Body of pancreas (tissue), 4 donors: ENCODE results near the gene TOX2. TPM values are rescaled to one million over a fixed set of nuclear protein-coding genes. Genes with fewer than 3 reads are reported as not detected.

ENCODE experiments used
- ATAC-seq: fragments of 150-250 bp; one replicate; pipeline ENCODE4 v1.9.1; 2016
- DNase-seq, 4 donors: peaks; one replicate each; pipeline ENCODE4 v3.0.0-alpha.2; 2019
- H3K27ac ChIP-seq, 4 donors: fragments of 200-600 bp; sonication (generic); 1 replicate in 3 of 4; 2 replicates in 1 of 4; pipeline versions ENCODE4 v1.5.1 to v1.6.1; 2016 to 2019; ENCODE audit warnings: mild to moderate bottlenecking in 1 of 4, mixed read lengths in 1 of 4, moderate library complexity in 1 of 4
- H3K27me3 ChIP-seq, 2 donors: fragments of 200-600 bp; sonication (generic); one replicate each; pipeline ENCODE4 v1.6.0; 2016; ENCODE audit warnings: mild to moderate bottlenecking in 1 of 2
- H3K36me3 ChIP-seq, 2 donors: fragments of 200-600 bp; sonication (generic); replicated peaks in 1 of 2; 2 replicates each; pipeline ENCODE4 v1.5.1; 2016; ENCODE audit warnings: low read depth in 2 of 2; ENCODE audit not compliant: insufficient read depth in 1 of 2
- H3K4me1 ChIP-seq: fragments of 200-600 bp; sonication (generic); one replicate; pipeline ENCODE4 v1.6.0; 2016
- H3K4me3 ChIP-seq, 2 donors: fragments of 200-600 bp; sonication (generic); 1 replicate in 1 of 2; 2 replicates in 1 of 2; pipeline ENCODE4 v1.5.1; 2016 to 2019
- H3K9me3 ChIP-seq, 3 donors: fragments of 200-600 bp; sonication (generic); 1 replicate in 2 of 3; 2 replicates in 1 of 3; pipeline ENCODE4 v1.5.1; 2016
- CTCF ChIP-seq, 7 experiments: fragments of 450-650 bp in 4 of 7; fragments of 200-600 bp in 3 of 7; sonication (generic) in 3 of 7; IDR thresholded peaks; one replicate each; pipeline ENCODE4 v1.5.1; 2016 to 2019; ENCODE audit warnings: antibody characterized with exemption in 7 of 7
- POLR2A ChIP-seq, 3 donors: fragments of 450-650 bp; IDR thresholded peaks; one replicate each; pipeline ENCODE4 v1.6.1; 2016; ENCODE audit warnings: antibody characterized with exemption in 3 of 3, mild to moderate bottlenecking in 2 of 3
- WGBS, 2 donors: methylation state at CpG; one replicate each; pipeline ENCODE4 v1.1.5; 2017; 5-methylcytosine and 5-hydroxymethylcytosine counted together
- intact Hi-C: fragments of 100-400 bp; cut with DNase I; formaldehyde crosslinking; loops from one replicate; pipeline ENCODE4 v1.15.1; 2023
- total RNA-seq, 2 donors: library from RNA; depleted of rRNA; stranded (reverse); fragments of >200 nt; gene quantifications; one replicate each; pipeline ENCODE4 v1.1.0, GENCODE V29; 2016

The TOX2 gene
- total RNA-seq, 2 donors from 2014 or later, result 1.8 to 2.0 TPM

GRCh38 chr20:44003609-44004008, 89.0 kb downstream of the TOX2 start:
- intact Hi-C loops, result no loop called here
- H3K9me3 ChIP-seq, result no peaks in the 10 kb centered on the region
- ATAC-seq, result no peak
- no peak overlapping the region for H3K4me3 ChIP-seq
- no peaks in the 10 kb centered on the region for H3K27me3 ChIP-seq
- 51 to 63% methylated on average over 5 of the region's 5 CpGs for WGBS, 2 donors
- TF ChIP-seq POLR2A (IDR thresholded peaks at IDR 0.05) (no peak), CTCF (IDR thresholded peaks at IDR 0.05) (no peak)
- no peaks in the 10 kb centered on the region for H3K4me1 ChIP-seq
- H3K36me3 ChIP-seq, result no peaks in the 10 kb centered on the region
- no peak for DNase-seq
- no peak overlapping the region for H3K27ac ChIP-seq

GRCh38 chr20:44004306-44004915, 89.8 kb downstream of the TOX2 start:
- intact Hi-C loops, result no loop called here
- DNase-seq (no peak), ATAC-seq (no peak)
- no peak overlapping the region for H3K4me3 ChIP-seq
- H3K27ac ChIP-seq, result no peak overlapping the region
- H3K36me3 ChIP-seq, result no peaks in the 10 kb centered on the region
- no peaks in the 10 kb centered on the region for H3K4me1 ChIP-seq
- H3K9me3 ChIP-seq, result no peaks in the 10 kb centered on the region
- H3K27me3 ChIP-seq, result no peaks in the 10 kb centered on the region
- 57 to 70% methylated on average over 3 to 4 of the region's 4 CpGs for WGBS, 2 donors
- TF ChIP-seq POLR2A (IDR thresholded peaks at IDR 0.05), result no peak
- no peak for TF ChIP-seq CTCF (IDR thresholded peaks at IDR 0.05)

- no peak overlapping the region for H3K4me3 ChIP-seq
- WGBS, 2 donors, result 37 to 40% methylated on average over 3 of the region's 3 CpGs
- no peak overlapping the region for H3K27ac ChIP-seq
- DNase-seq, result no peak
- TF ChIP-seq POLR2A (IDR thresholded peaks at IDR 0.05) (no peak), CTCF (IDR thresholded peaks at IDR 0.05) (no peak)
- no peaks in the 10 kb centered on the region for H3K27me3 ChIP-seq
- H3K9me3 ChIP-seq, result no peaks in the 10 kb centered on the region
- intact Hi-C loops, result no loop called here
- no peak for ATAC-seq
- H3K36me3 ChIP-seq, result no peaks in the 10 kb centered on the region
- H3K4me1 ChIP-seq, result no peaks in the 10 kb centered on the region
Measured at GRCh38 chr20:44005661-44006060, 91.0 kb downstream of the TOX2 start.

GRCh38 chr20:44006126-44006525, 91.5 kb downstream of the TOX2 start:
- Histone ChIP-seq H3K27me3 (no peaks in the 10 kb centered on the region), H3K4me1 (no peaks in the 10 kb centered on the region), H3K27ac (no peak overlapping the region), H3K4me3 (no peak overlapping the region), H3K9me3 (no peaks in the 10 kb centered on the region), H3K36me3 (no peaks in the 10 kb centered on the region)
- TF ChIP-seq POLR2A (IDR thresholded peaks at IDR 0.05) (no peak), CTCF (IDR thresholded peaks at IDR 0.05) (no peak)
- DNase-seq (no peak), ATAC-seq (no peak)
- intact Hi-C loops, result no loop called here
- 72 to 77% methylated on average over 6 of the region's 6 CpGs for WGBS, 2 donors

- H3K27me3 ChIP-seq, result no peaks in the 10 kb centered on the region
- intact Hi-C loops, result no loop called here
- no peaks in the 10 kb centered on the region for H3K9me3 ChIP-seq
- H3K4me1 ChIP-seq, result no peaks in the 10 kb centered on the region
- no peak overlapping the region for H3K4me3 ChIP-seq
- ATAC-seq, result no peak
- H3K36me3 ChIP-seq, result no peaks in the 10 kb centered on the region
- 58 to 77% methylated on average over 9 of the region's 9 CpGs for WGBS, 2 donors
- no peak for TF ChIP-seq CTCF (IDR thresholded peaks at IDR 0.05)
- TF ChIP-seq POLR2A (IDR thresholded peaks at IDR 0.05), result no peak
- no peak for DNase-seq
- H3K27ac ChIP-seq, result no peak overlapping the region
Measured at GRCh38 chr20:44006578-44006977, 91.9 kb downstream of the TOX2 start.
